B cell (primary cell): ENCODE results near the gene ZNF641. TPM values are rescaled to one million over a fixed set of nuclear protein-coding genes. Genes with fewer than 3 reads are reported as not detected.

ENCODE experiments used
- ATAC-seq: fragments of 200-7000 bp; cut with Tn5 transposase; one replicate; pipeline ENCODE4 v1.10.0; 2021; ENCODE audit warnings: low read depth, mild to moderate bottlenecking, moderate number of reproducible peaks, moderate library complexity
- CTCF ChIA-PET: fragments of 350-600 bp; sonication (Branson Sonifier 250); formaldehyde crosslinking; loops from one replicate; lab custom pipeline; 2021; ENCODE audit warnings: antibody characterized with exemption, inconsistent platforms; lab: Charles Lee
- POLR2A ChIA-PET: fragments of 350-600 bp; sonication (Branson Sonifier 250); formaldehyde crosslinking; loops from one replicate; lab custom pipeline; 2021; ENCODE audit warnings: antibody characterized with exemption; lab: Charles Lee
- DNase-seq: peaks from one replicate; pipeline ENCODE4 v3.0.0; 2013
- H2AFZ ChIP-seq: 2 replicates; pipeline ENCODE4 v1.6.1; 2012; ENCODE audit warnings: mild to moderate bottlenecking, low read depth, low read length; ENCODE audit not compliant: insufficient read depth, poor library complexity, severe bottlenecking
- H3K27ac ChIP-seq, 2 donors: 1 replicate in 1 of 2; 2 replicates in 1 of 2; pipeline ENCODE4 v1.5.1; 2012 to 2013; ENCODE audit warnings: low read length in 2 of 2, mild to moderate bottlenecking in 2 of 2, moderate library complexity in 1 of 2
- H3K27me3 ChIP-seq, 4 experiments: fragments of 200-600 bp in 1 of 4; sonication (generic) in 1 of 4; replicated peaks in 1 of 4; 1 replicate in 2 of 4; 2 replicates in 2 of 4; pipeline versions ENCODE4 v1.6.1 to v1.7.0; 2013 to 2016; ENCODE audit warnings: low read length in 3 of 4, mild to moderate bottlenecking in 2 of 4, mixed read lengths in 1 of 4, moderate library complexity in 1 of 4; ENCODE audit not compliant: insufficient read depth in 4 of 4, control insufficient read depth in 3 of 4; ENCODE audit errors: control extremely low read depth in 1 of 4
- H3K36me3 ChIP-seq, 2 experiments: replicated peaks in 1 of 2; 1 replicate in 1 of 2; 2 replicates in 1 of 2; pipeline versions ENCODE4 v1.6.1 to v1.7.1; 2013; ENCODE audit warnings: low read length in 1 of 2; ENCODE audit not compliant: insufficient read depth in 2 of 2, control insufficient read depth in 1 of 2; ENCODE audit errors: control extremely low read depth in 1 of 2, extremely low read depth in 1 of 2
- H3K4me1 ChIP-seq, 2 donors: fragments of 200-600 bp in 1 of 2; sonication (generic) in 1 of 2; 1 replicate in 1 of 2; 2 replicates in 1 of 2; pipeline versions ENCODE4 v1.5.1 to v1.6.1; 2013 to 2017; ENCODE audit warnings: low read length in 2 of 2; ENCODE audit not compliant: control insufficient read depth in 2 of 2, insufficient read depth in 2 of 2
- H3K4me2 ChIP-seq: replicated peaks from 2 replicates; pipeline ENCODE3; 2012; ENCODE audit warnings: mild to moderate bottlenecking, low read depth, low read length; ENCODE audit not compliant: poor library complexity, severe bottlenecking
- H3K4me3 ChIP-seq, 5 experiments: fragments of 200-600 bp in 1 of 5; sonication (generic) in 1 of 5; 1 replicate in 3 of 5; 2 replicates in 2 of 5; pipeline versions ENCODE4 v1.5.1 to v1.7.0; 2011 to 2016; ENCODE audit warnings: low read length in 4 of 5, mild to moderate bottlenecking in 4 of 5, low read depth in 2 of 5, control low read depth in 1 of 5, moderate library complexity in 1 of 5; ENCODE audit not compliant: insufficient read depth in 1 of 5; ENCODE audit errors: control extremely low read depth in 1 of 5, extremely low read depth in 1 of 5
- H3K79me2 ChIP-seq: fragments of 200-600 bp; sonication (generic); one replicate; pipeline ENCODE4 v1.6.0; 2016; ENCODE audit warnings: low read length; ENCODE audit not compliant: control insufficient read depth, insufficient read depth
- H3K9ac ChIP-seq: fragments of 200-600 bp; sonication (generic); 2 replicates; pipeline ENCODE4 v1.6.1; 2017; ENCODE audit warnings: mild to moderate bottlenecking, low read length, moderate library complexity
- H3K9me3 ChIP-seq, 3 donors: one replicate each; pipeline versions ENCODE4 v1.6.1 to v1.7.1; 2013; ENCODE audit warnings: low read length in 2 of 3; ENCODE audit not compliant: control insufficient read depth in 2 of 3, insufficient read depth in 1 of 3; ENCODE audit errors: control extremely low read depth in 1 of 3
- H4K20me1 ChIP-seq: 2 replicates; pipeline ENCODE4 v1.6.0; 2012; ENCODE audit warnings: mild to moderate bottlenecking, low read length; ENCODE audit not compliant: insufficient read depth, control insufficient read depth, poor library complexity, severe bottlenecking
- H3K27ac Mint-ChIP-seq: one replicate; pipeline ENCODE4 v1.8.0; 2021; ENCODE audit warnings: mixed read lengths
- H3K27me3 Mint-ChIP-seq: one replicate; pipeline ENCODE4 v1.8.0; 2021; ENCODE audit warnings: mixed read lengths
- H3K4me1 Mint-ChIP-seq: one replicate; pipeline ENCODE4 v1.8.0; 2021; ENCODE audit warnings: mixed read lengths
- H3K4me3 Mint-ChIP-seq: one replicate; pipeline ENCODE4 v1.8.0; 2021; ENCODE audit warnings: mixed read lengths
- H3K9me3 Mint-ChIP-seq: one replicate; pipeline ENCODE4 v1.8.0; 2022; ENCODE audit warnings: mixed read lengths; ENCODE audit not compliant: insufficient read depth
- EZH2 ChIP-seq: IDR thresholded peaks from 2 replicates; pipeline ENCODE4 v1.6.1; 2012; ENCODE audit warnings: borderline replicate concordance, low read depth, mild to moderate bottlenecking, moderate library complexity, low read length; ENCODE audit not compliant: insufficient read depth, poor library complexity, severe bottlenecking
- WGBS: methylation state at CpG from one replicate; pipeline ENCODE4 v1.1.5; 2013; ENCODE audit warnings: missing lambda C conversion rate; ENCODE audit not compliant: insufficient coverage; 5-methylcytosine and 5-hydroxymethylcytosine counted together
- intact Hi-C: fragments of 100-400 bp; cut with micrococcal nuclease; formaldehyde crosslinking; loops from one replicate; pipeline ENCODE4 v1.10.0; 2022
- polyA plus RNA-seq: library from polyadenylated mRNA; depleted of rRNA; stranded (reverse); fragments of >200 nt; gene quantifications from 2 replicates; pipeline ENCODE4 v1.2.3, GENCODE V29; 2012
- total RNA-seq, 2 donors: library from RNA; stranded (reverse); fragments of 120-200 nt in 1 of 2; gene quantifications; 1 replicate in 1 of 2; 2 replicates in 1 of 2; pipeline versions ENCODE4 v1.2.3 to v1.2.4, GENCODE V29; 2013 to 2022
- TF ChIP-seq, protein P1 (sequence below): fragments of 200-600 bp; IDR thresholded peaks from one replicate; pipeline ENCODE4 v1.8.0; 2022; ENCODE audit warnings: antibody characterized with exemption, mild to moderate bottlenecking

The ZNF641 gene
- total and polyA plus RNA-seq, 2 donors (not counting 1 experiment from before 2014, with no cell fraction given), result 10.3 to 34.2 TPM

DNA sequence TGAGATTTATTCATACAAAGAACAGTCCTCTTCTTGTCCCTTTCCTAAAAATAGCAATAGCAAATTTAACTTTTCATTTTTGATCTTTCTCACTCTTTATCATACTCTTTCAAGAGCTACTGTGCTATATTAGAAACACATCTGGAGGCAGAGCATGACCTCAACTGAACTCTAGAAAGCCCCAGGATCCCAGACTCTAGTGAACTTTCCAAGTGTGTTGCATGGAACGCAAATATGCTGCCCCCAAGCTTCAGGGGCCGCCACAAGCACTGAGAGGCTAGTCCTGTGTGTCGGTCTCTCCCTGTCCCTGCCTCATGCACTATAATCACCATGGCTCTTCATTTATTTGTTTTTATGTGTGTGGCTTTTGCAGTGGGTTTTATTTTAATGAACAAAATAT lies 38.7 kb upstream of the ZNF641 start:
- CTCF ChIA-PET, result no interaction called here

GRCh38 chr12:48388938-48389337 lies 38.2 kb upstream of the ZNF641 start:
- Mint-ChIP-seq H3K27ac (no peak overlapping the region), H3K9me3 (no peaks in the 10 kb centered on the region), H3K4me3 (no peak overlapping the region), H3K27me3 (peaks cover 56% of the 10 kb centered on the region), H3K4me1 (no peaks in the 10 kb centered on the region)
- DNase-seq, result no peak
- CTCF ChIA-PET, result no interaction called here
- Histone ChIP-seq H3K27ac (no peak overlapping the region), H3K4me2 (no peak overlapping the region), H3K4me3 (no peak overlapping the region), H3K4me1 (no peaks in the 10 kb centered on the region), H3K9ac (no peak overlapping the region), H2AFZ (no peak overlapping the region), H4K20me1 (no peaks in the 10 kb centered on the region), H3K36me3 (no peaks in the 10 kb centered on the region), H3K9me3 (no peaks in the 10 kb centered on the region), H3K79me2 (no peaks in the 10 kb centered on the region), H3K27me3 (peaks cover 0 to 14% (median 4%) of the 10 kb centered on the region in 4 experiments)
- intact Hi-C loops, result no loop called here
- POLR2A ChIA-PET, result no interaction called here
- TF ChIP-seq EZH2, result no peak
- TF ChIP-seq, protein P1, sequence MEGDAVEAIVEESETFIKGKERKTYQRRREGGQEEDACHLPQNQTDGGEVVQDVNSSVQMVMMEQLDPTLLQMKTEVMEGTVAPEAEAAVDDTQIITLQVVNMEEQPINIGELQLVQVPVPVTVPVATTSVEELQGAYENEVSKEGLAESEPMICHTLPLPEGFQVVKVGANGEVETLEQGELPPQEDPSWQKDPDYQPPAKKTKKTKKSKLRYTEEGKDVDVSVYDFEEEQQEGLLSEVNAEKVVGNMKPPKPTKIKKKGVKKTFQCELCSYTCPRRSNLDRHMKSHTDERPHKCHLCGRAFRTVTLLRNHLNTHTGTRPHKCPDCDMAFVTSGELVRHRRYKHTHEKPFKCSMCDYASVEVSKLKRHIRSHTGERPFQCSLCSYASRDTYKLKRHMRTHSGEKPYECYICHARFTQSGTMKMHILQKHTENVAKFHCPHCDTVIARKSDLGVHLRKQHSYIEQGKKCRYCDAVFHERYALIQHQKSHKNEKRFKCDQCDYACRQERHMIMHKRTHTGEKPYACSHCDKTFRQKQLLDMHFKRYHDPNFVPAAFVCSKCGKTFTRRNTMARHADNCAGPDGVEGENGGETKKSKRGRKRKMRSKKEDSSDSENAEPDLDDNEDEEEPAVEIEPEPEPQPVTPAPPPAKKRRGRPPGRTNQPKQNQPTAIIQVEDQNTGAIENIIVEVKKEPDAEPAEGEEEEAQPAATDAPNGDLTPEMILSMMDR, result no peak
- ATAC-seq, result no peak
- 93% methylated on average over 2 of the region's 2 CpGs for WGBS

More for the DNA sequence above, 38.7 kb upstream of the ZNF641 start:
- POLR2A ChIA-PET, result no interaction called here
- no peaks in the 10 kb centered on the region for H4K20me1 ChIP-seq
- WGBS, result 85% methylated on average over 2 of the region's 3 CpGs
- ATAC-seq (no peak), DNase-seq (no peak)
- no peaks in the 10 kb centered on the region for H3K9me3 ChIP-seq
- H3K27me3 Mint-ChIP-seq, result peaks cover 61% of the 10 kb centered on the region
- H3K27me3 ChIP-seq, result peaks cover 0 to 16% (median 4%) of the 10 kb centered on the region in 4 experiments
- H2AFZ ChIP-seq, result no peak overlapping the region
- H3K4me3 Mint-ChIP-seq, result no peak overlapping the region
- intact Hi-C loops, result no loop called here
- no peaks in the 10 kb centered on the region for H3K4me1 Mint-ChIP-seq
- H3K36me3 ChIP-seq, result no peaks in the 10 kb centered on the region
- no peak for TF ChIP-seq EZH2
- TF ChIP-seq, protein P1, result no peak
- H3K4me3 ChIP-seq, result no peak overlapping the region
- H3K27ac Mint-ChIP-seq, result no peak overlapping the region
- no peak overlapping the region for H3K4me2 ChIP-seq
- H3K4me1 ChIP-seq, result no peaks in the 10 kb centered on the region
- H3K9ac ChIP-seq, result no peak overlapping the region
- no peaks in the 10 kb centered on the region for H3K9me3 Mint-ChIP-seq
- no peak overlapping the region for H3K27ac ChIP-seq
- H3K79me2 ChIP-seq, result no peaks in the 10 kb centered on the region
